ENCODE measurements around the gene BTBD9.

The BTBD9 gene

GRCh38 chr6:38159596-38159995, 480.1 kb downstream of the BTBD9 start:
- H3K4me3 ChIP-seq (replicated peaks; ENCODE audit: low read depth, low read length): no peak overlapping the region
- no peak for TF ChIP-seq CTCF (IDR thresholded peaks at IDR 0.05; ENCODE audit: low read length, missing control alignments)
- DNase-seq (ENCODE audit: low read depth): no peak

GRCh38 chr6:38158762-38159350, 480.9 kb downstream of the BTBD9 start:
- no peak for TF ChIP-seq CTCF (IDR thresholded peaks at IDR 0.05; ENCODE audit: low read length, missing control alignments)
- DNase-seq (ENCODE audit: low read depth): no peak
- H3K4me3 ChIP-seq (replicated peaks; ENCODE audit: low read depth, low read length): no peak overlapping the region

GRCh38 chr6:38157905-38158304, 481.8 kb downstream of the BTBD9 start:
- no peak for TF ChIP-seq CTCF (IDR thresholded peaks at IDR 0.05; ENCODE audit: low read length, missing control alignments)
- H3K4me3 ChIP-seq (replicated peaks; ENCODE audit: low read depth, low read length): no peak overlapping the region
- DNase-seq (ENCODE audit: low read depth): no peak

- no peak for DNase-seq (ENCODE audit: low read depth)
- no peak for TF ChIP-seq CTCF (IDR thresholded peaks at IDR 0.05; ENCODE audit: low read length, missing control alignments)
- no peak overlapping the region for H3K4me3 ChIP-seq (replicated peaks; ENCODE audit: low read depth, low read length)
These were observed 482.7 kb downstream of the BTBD9 start for GRCh38 chr6:38156818-38157565.

GRCh38 chr6:38155621-38156204, 484.0 kb downstream of the BTBD9 start:
- TF ChIP-seq CTCF (IDR thresholded peaks at IDR 0.05; ENCODE audit: low read length, missing control alignments): no peak
- DNase-seq (ENCODE audit: low read depth): peak; percentile 40
- no peak overlapping the region for H3K4me3 ChIP-seq (replicated peaks; ENCODE audit: low read depth, low read length)

GRCh38 chr6:38155144-38155543, 484.6 kb downstream of the BTBD9 start:
- TF ChIP-seq CTCF (IDR thresholded peaks at IDR 0.05; ENCODE audit: low read length, missing control alignments): no peak
- peak; percentile 93 for DNase-seq (ENCODE audit: low read depth)
- H3K4me3 ChIP-seq (replicated peaks; ENCODE audit: low read depth, low read length): no peak overlapping the region

Measured in fibroblast of pulmonary artery (primary cell).